HCT116 (cell line): ENCODE measurements around the gene MED26. TPM values are rescaled to one million over a fixed set of nuclear protein-coding genes. Genes with fewer than 3 reads are reported as not detected.

ENCODE experiments used
- ATAC-seq: fragments of 200-7000 bp; cut with Tn5 transposase; 2 replicates; pipeline ENCODE4 v1.9.1; 2020; ENCODE audit warnings: mild to moderate bottlenecking, moderate library complexity
- BruUV-seq: library from RNA; stranded (reverse); fragments of 400-500 nt; replicated peaks from 2 replicates; lab custom pipeline; 2021; lab: Mats Ljungman, UMichigan
- CTCF ChIA-PET: fragments of 300-600 bp; sonication (Branson Sonifier 250); formaldehyde crosslinking; loops from one replicate; lab custom pipeline; 2021; ENCODE audit warnings: antibody characterized with exemption; lab: Charles Lee
- POLR2A ChIA-PET: fragments of 300-600, 350-600 bp; sonication (Branson Sonifier 250); formaldehyde crosslinking; loops from one replicate; lab custom pipeline; 2021; ENCODE audit warnings: antibody characterized with exemption; lab: Charles Lee
- RAD21 ChIA-PET, 2 experiments: fragments of 300-600 bp; sonication (Branson Sonifier 250); formaldehyde crosslinking; loops; one replicate each; lab custom pipeline; 2023; ENCODE audit warnings: low total read pairs in 2 of 2; ENCODE audit not compliant: uncharacterized antibody in 2 of 2, unreplicated experiment in 2 of 2, low non-redundant PET in 1 of 2; lab: Charles Lee
- DNase-seq: peaks from one replicate; pipeline ENCODE4 v3.0.0-alpha.2; 2010; ENCODE audit warnings: low read depth, low spot score
- H2AFZ ChIP-seq: fragments of 200-600 bp; shearing (Covaris generic), sonication (generic); 2 replicates; pipeline ENCODE4 v1.6.1; 2017; ENCODE audit warnings: low read depth, mixed run types, mixed read lengths, antibody characterized with exemption, low read length; ENCODE audit not compliant: poor library complexity, severe bottlenecking
- H3K27ac ChIP-seq: 2 replicates; pipeline ENCODE4 v1.5.1; 2012; ENCODE audit warnings: low read depth, low read length
- H3K27me3 ChIP-seq: fragments of 200-600 bp; sonication (generic); 2 replicates; pipeline ENCODE4 v1.6.1; 2016; ENCODE audit warnings: mixed run types, low read length, mixed read lengths; ENCODE audit not compliant: insufficient read depth
- H3K36me3 ChIP-seq, 2 experiments: fragments of 200-500 bp in 1 of 2; fragments of 200-600 bp in 1 of 2; sonication (Bioruptor generic) in 1 of 2; sonication (generic) in 1 of 2; 2 replicates each; pipeline versions ENCODE4 v1.5.1 to v1.6.1; 2014 to 2016; ENCODE audit warnings: low read length in 2 of 2, inconsistent platforms in 1 of 2, mixed read lengths in 1 of 2, mixed run types in 1 of 2; ENCODE audit not compliant: insufficient read depth in 2 of 2, control insufficient read depth in 1 of 2
- H3K4me1 ChIP-seq, 2 experiments: fragments of 200-600 bp in 1 of 2; sonication (generic) in 1 of 2; 2 replicates each; pipeline versions ENCODE4 v1.5.1 to v1.6.1; 2012 to 2017; ENCODE audit warnings: low read length in 2 of 2, inconsistent platforms in 1 of 2, mild to moderate bottlenecking in 1 of 2, mixed read lengths in 1 of 2, mixed run types in 1 of 2, moderate library complexity in 1 of 2; ENCODE audit not compliant: insufficient read depth in 2 of 2, control insufficient read depth in 1 of 2
- H3K4me2 ChIP-seq: fragments of 200-600 bp; sonication (generic); 2 replicates; pipeline ENCODE4 v1.6.1; 2017; ENCODE audit warnings: mixed run types, low read length, mixed read lengths
- H3K4me3 ChIP-seq, 2 experiments: fragments of 200-600 bp in 1 of 2; sonication (generic) in 1 of 2; replicated peaks in 1 of 2; 2 replicates each; pipeline ENCODE4 v1.5.1; 2011 to 2016; ENCODE audit warnings: low read length in 2 of 2, control low read depth in 1 of 2, low read depth in 1 of 2, mild to moderate bottlenecking in 1 of 2, mixed read lengths in 1 of 2, mixed run types in 1 of 2
- H3K79me2 ChIP-seq: fragments of 200-600 bp; sonication (generic); 2 replicates; pipeline ENCODE4 v1.6.1; 2017; ENCODE audit warnings: mild to moderate bottlenecking, mixed run types, low read length, moderate library complexity, mixed read lengths; ENCODE audit not compliant: insufficient read depth
- H3K9ac ChIP-seq: fragments of 200-600 bp; sonication (generic); 2 replicates; pipeline ENCODE4 v1.6.1; 2016; ENCODE audit warnings: low read length, mixed read lengths
- H3K9me2 ChIP-seq: fragments of 200-600 bp; sonication (generic), shearing (Covaris generic); 2 replicates; pipeline ENCODE4 v1.6.1; 2017; ENCODE audit warnings: mixed run types, mild to moderate bottlenecking, moderate library complexity; ENCODE audit not compliant: insufficient read depth
- H3K9me3 ChIP-seq, 2 experiments: fragments of 200-500 bp in 1 of 2; fragments of 200-600 bp in 1 of 2; sonication (Bioruptor generic) in 1 of 2; sonication (generic) in 1 of 2; 2 replicates each; pipeline ENCODE4 v1.6.1; 2014 to 2017; ENCODE audit warnings: low read length in 2 of 2, mixed read lengths in 2 of 2, inconsistent platforms in 1 of 2, low read depth in 1 of 2, mild to moderate bottlenecking in 1 of 2, mixed run types in 1 of 2, moderate library complexity in 1 of 2; ENCODE audit not compliant: control insufficient read depth in 1 of 2, insufficient read depth in 1 of 2
- H4K20me1 ChIP-seq: fragments of 200-600 bp; sonication (generic), shearing (Covaris generic); 2 replicates; pipeline ENCODE4 v1.6.1; 2017; ENCODE audit warnings: mixed run types, mild to moderate bottlenecking, moderate library complexity; ENCODE audit not compliant: insufficient read depth
- CBX3 ChIP-seq: IDR thresholded peaks from 2 replicates; pipeline ENCODE4 v1.6.1; 2012; ENCODE audit warnings: low read depth
- CEBPB ChIP-seq: IDR thresholded peaks from 2 replicates; pipeline ENCODE4 v1.6.1; 2012; ENCODE audit warnings: low read depth
- EGR1 ChIP-seq: IDR thresholded peaks from 2 replicates; pipeline ENCODE4 v1.6.1; 2012; ENCODE audit warnings: low read depth
- ELF1 ChIP-seq: IDR thresholded peaks from 2 replicates; pipeline ENCODE4 v1.6.1; 2012; ENCODE audit warnings: low read depth, borderline replicate concordance
- EZH2 ChIP-seq: fragments of 200-600 bp; sonication (generic); IDR thresholded peaks from 2 replicates; pipeline ENCODE4 v1.6.1; 2017; ENCODE audit warnings: antibody characterized with exemption, mixed run types
- EZH2phosphoT487 ChIP-seq: fragments of 200-600 bp; IDR thresholded peaks from 2 replicates; pipeline ENCODE4 v1.6.1; 2018; ENCODE audit warnings: antibody characterized with exemption, borderline replicate concordance
- FOSL1 ChIP-seq: IDR thresholded peaks from 2 replicates; pipeline ENCODE4 v1.6.1; 2012; ENCODE audit warnings: low read depth
- JUND ChIP-seq: IDR thresholded peaks from 2 replicates; pipeline ENCODE4 v1.6.1; 2012
- MAX ChIP-seq: IDR thresholded peaks from 2 replicates; pipeline ENCODE4 v1.6.1; 2012
- POLR2A ChIP-seq: IDR thresholded peaks from 2 replicates; pipeline ENCODE4 v1.7.0; 2011; ENCODE audit warnings: borderline replicate concordance; ENCODE audit not compliant: insufficient read depth, insufficient read length; ENCODE audit errors: extremely low read depth
- POLR2AphosphoS5 ChIP-seq: IDR thresholded peaks from 2 replicates; pipeline ENCODE4 v1.6.1; 2011; ENCODE audit warnings: mild to moderate bottlenecking, low read depth, low read length, moderate library complexity
- SIN3A ChIP-seq: IDR thresholded peaks from 2 replicates; pipeline ENCODE4 v1.6.1; 2012; ENCODE audit warnings: low read depth
- SP1 ChIP-seq: IDR thresholded peaks from 2 replicates; pipeline ENCODE4 v1.6.1; 2012; ENCODE audit warnings: low read depth
- YY1 ChIP-seq: IDR thresholded peaks from 2 replicates; pipeline ENCODE4 v1.6.1; 2011; ENCODE audit warnings: low read length, low read depth, moderate library complexity, mild to moderate bottlenecking; ENCODE audit not compliant: insufficient replicate concordance; ENCODE audit errors: extremely low read depth
- ZFX ChIP-seq: fragments of 450-650 bp; IDR thresholded peaks from 2 replicates; pipeline ENCODE4 v1.6.1; 2017
- ZNF274 ChIP-seq: fragments of 200-500 bp; sonication (Bioruptor generic); IDR thresholded peaks from 2 replicates; pipeline ENCODE4 v1.6.1; 2014; ENCODE audit warnings: mild to moderate bottlenecking, low read depth, low read length, inconsistent platforms
- intact Hi-C: fragments of 100-400 bp; cut with micrococcal nuclease; formaldehyde crosslinking; loops from 2 replicates; pipeline ENCODE4 v1.10.0; 2022
- total RNA-seq: library from RNA; stranded (reverse); gene quantifications from one replicate; pipeline ENCODE4 v1.2.1, GENCODE V29; 2021; ENCODE audit not compliant: unreplicated experiment
- TF ChIP-seq, protein P1 (sequence below): IDR thresholded peaks from 2 replicates; pipeline ENCODE4 v1.6.1; 2011; ENCODE audit warnings: mild to moderate bottlenecking, low read length, moderate library complexity; ENCODE audit not compliant: insufficient replicate concordance; ENCODE audit errors: extremely low read depth
- TF ChIP-seq, protein P2 (sequence below): IDR thresholded peaks from 2 replicates; pipeline ENCODE4 v1.6.1; 2012; ENCODE audit warnings: low read depth
- TF ChIP-seq, protein P3 (sequence below), 3 experiments: fragments of 200-600 bp in 1 of 3; sonication (generic) in 1 of 3; IDR thresholded peaks in 2 of 3; conservative IDR thresholded peaks in 1 of 3; 2 replicates each; pipeline ENCODE4 v1.5.1; 2012 to 2017; ENCODE audit warnings: low read depth in 2 of 3, low read length in 2 of 3, antibody characterized with exemption in 1 of 3, borderline replicate concordance in 1 of 3, control low read depth in 1 of 3, mild to moderate bottlenecking in 1 of 3, mixed read lengths in 1 of 3, mixed run types in 1 of 3, moderate library complexity in 1 of 3; ENCODE audit not compliant: insufficient read depth in 1 of 3

MED26 gene
- total RNA-seq, 1 experiment from 2014 or later, result 13.3 TPM

DNA sequence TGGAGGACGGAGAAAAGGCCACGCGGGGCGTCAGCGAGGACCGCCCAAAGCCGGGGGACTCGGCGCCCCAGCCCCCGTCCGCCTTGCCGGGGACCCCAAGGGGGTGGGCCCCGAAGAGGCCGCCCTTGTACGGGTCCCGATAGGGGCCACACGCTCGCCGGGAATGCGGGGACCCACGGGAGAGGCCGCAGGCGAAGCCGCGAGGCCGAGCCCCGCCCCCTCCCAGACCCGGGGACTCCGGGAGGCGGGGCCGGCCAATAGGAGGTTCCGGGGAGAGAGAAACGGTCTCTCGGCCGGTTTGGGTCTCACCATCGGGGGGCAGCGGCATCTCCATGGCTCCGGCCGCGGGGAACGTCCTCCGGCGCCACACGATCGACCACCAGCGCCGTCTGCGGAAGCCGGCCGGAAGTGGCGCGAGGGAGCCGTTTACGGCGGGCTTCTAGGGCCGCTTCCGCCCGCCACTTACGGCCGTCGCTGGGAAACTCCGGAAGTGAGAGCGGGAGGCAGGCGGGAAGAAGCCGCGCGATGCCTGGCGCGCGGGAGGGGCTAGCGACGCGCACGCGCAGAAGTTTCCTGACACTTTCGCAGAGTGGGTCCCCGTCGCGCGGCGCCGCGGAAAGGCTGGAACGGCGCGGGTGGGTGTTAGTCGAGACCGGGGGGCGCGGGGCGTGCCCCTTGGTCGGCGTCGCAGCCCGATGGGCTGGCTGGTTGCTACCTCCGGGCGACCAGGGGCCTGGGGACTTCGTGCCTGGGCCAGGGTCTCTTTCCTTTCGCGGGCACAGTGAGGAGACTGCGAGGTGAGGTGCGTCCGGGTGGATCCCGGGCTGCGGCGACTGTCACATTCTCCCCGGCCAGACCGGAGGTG is 85.7 kb downstream of the MED26 start, which contains the start of gene CHERP:
Gene CHERP (minus strand): TSS at position 393 of the 865 bp plus-strand sequence. CDS start 59 bp downstream, at position 334.
- peaks cover 73% of the 10 kb centered on the region for H3K79me2 ChIP-seq
- peak within 1 kb of the TSS; percentile 96 for H3K9ac ChIP-seq
- POLR2A ChIA-PET, result no interaction called here
- RAD21 ChIA-PET, result no interaction called here
- CTCF ChIA-PET, result no interaction called here
- no peaks in the 10 kb centered on the region for H3K9me2 ChIP-seq
- intact Hi-C loops, result no loop called here
- BruUV-seq, result no TSS peak
- H3K36me3 ChIP-seq, result peaks cover 10 to 32% of the 10 kb centered on the region in 2 experiments
- DNase-seq (peak; percentile 83), ATAC-seq (peak; percentile 88)
- peak within 1 kb of the TSS; percentile 83 for H3K27ac ChIP-seq
- peak within 1 kb of the TSS; percentile 97 to 100 for H3K4me3 ChIP-seq
- H3K27me3 ChIP-seq, result no peaks in the 10 kb centered on the region
- no peaks in the 10 kb centered on the region for H3K9me3 ChIP-seq
- peaks cover 9 to 17% of the 10 kb centered on the region in 2 experiments for H3K4me1 ChIP-seq
- no peak within 1 kb of the TSS for H2AFZ ChIP-seq
- peak within 1 kb of the TSS; percentile 94 for H3K4me2 ChIP-seq
- peaks cover 17% of the 10 kb centered on the region; the same call in 1 of the 2 replicates for H4K20me1 ChIP-seq
- TF ChIP-seq, protein P1, sequence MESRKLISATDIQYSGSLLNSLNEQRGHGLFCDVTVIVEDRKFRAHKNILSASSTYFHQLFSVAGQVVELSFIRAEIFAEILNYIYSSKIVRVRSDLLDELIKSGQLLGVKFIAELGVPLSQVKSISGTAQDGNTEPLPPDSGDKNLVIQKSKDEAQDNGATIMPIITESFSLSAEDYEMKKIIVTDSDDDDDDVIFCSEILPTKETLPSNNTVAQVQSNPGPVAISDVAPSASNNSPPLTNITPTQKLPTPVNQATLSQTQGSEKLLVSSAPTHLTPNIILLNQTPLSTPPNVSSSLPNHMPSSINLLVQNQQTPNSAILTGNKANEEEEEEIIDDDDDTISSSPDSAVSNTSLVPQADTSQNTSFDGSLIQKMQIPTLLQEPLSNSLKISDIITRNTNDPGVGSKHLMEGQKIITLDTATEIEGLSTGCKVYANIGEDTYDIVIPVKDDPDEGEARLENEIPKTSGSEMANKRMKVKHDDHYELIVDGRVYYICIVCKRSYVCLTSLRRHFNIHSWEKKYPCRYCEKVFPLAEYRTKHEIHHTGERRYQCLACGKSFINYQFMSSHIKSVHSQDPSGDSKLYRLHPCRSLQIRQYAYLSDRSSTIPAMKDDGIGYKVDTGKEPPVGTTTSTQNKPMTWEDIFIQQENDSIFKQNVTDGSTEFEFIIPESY, result peak; percentile 93
- TF ChIP-seq, protein P2, sequence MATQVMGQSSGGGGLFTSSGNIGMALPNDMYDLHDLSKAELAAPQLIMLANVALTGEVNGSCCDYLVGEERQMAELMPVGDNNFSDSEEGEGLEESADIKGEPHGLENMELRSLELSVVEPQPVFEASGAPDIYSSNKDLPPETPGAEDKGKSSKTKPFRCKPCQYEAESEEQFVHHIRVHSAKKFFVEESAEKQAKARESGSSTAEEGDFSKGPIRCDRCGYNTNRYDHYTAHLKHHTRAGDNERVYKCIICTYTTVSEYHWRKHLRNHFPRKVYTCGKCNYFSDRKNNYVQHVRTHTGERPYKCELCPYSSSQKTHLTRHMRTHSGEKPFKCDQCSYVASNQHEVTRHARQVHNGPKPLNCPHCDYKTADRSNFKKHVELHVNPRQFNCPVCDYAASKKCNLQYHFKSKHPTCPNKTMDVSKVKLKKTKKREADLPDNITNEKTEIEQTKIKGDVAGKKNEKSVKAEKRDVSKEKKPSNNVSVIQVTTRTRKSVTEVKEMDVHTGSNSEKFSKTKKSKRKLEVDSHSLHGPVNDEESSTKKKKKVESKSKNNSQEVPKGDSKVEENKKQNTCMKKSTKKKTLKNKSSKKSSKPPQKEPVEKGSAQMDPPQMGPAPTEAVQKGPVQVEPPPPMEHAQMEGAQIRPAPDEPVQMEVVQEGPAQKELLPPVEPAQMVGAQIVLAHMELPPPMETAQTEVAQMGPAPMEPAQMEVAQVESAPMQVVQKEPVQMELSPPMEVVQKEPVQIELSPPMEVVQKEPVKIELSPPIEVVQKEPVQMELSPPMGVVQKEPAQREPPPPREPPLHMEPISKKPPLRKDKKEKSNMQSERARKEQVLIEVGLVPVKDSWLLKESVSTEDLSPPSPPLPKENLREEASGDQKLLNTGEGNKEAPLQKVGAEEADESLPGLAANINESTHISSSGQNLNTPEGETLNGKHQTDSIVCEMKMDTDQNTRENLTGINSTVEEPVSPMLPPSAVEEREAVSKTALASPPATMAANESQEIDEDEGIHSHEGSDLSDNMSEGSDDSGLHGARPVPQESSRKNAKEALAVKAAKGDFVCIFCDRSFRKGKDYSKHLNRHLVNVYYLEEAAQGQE, result no peak
- TF ChIP-seq CEBPB (no peak), MAX (peak; percentile 85), JUND (no peak), FOSL1 (no peak), ZNF274 (no peak), ZFX (peak; percentile 89; the same call in 1 of the 2 replicates), SP1 (no peak; the same call in 1 of the 2 replicates), YY1 (no peak), EGR1 (0 out of 2 replicates have a peak, but pooled peaks have one; percentile 22), POLR2AphosphoS5 (peak; percentile 91), ELF1 (no peak; the same call in 1 of the 2 replicates), EZH2phosphoT487 (no peak), CBX3 (no peak), POLR2A (peak; percentile 79), SIN3A (peak; percentile 78), EZH2 (no peak)
- TF ChIP-seq, protein P3, sequence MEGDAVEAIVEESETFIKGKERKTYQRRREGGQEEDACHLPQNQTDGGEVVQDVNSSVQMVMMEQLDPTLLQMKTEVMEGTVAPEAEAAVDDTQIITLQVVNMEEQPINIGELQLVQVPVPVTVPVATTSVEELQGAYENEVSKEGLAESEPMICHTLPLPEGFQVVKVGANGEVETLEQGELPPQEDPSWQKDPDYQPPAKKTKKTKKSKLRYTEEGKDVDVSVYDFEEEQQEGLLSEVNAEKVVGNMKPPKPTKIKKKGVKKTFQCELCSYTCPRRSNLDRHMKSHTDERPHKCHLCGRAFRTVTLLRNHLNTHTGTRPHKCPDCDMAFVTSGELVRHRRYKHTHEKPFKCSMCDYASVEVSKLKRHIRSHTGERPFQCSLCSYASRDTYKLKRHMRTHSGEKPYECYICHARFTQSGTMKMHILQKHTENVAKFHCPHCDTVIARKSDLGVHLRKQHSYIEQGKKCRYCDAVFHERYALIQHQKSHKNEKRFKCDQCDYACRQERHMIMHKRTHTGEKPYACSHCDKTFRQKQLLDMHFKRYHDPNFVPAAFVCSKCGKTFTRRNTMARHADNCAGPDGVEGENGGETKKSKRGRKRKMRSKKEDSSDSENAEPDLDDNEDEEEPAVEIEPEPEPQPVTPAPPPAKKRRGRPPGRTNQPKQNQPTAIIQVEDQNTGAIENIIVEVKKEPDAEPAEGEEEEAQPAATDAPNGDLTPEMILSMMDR (IDR thresholded peaks at IDR 0.05 in 2 of 3, conservative IDR thresholded peaks at IDR 0.05 in 1 of 3; ENCODE audit: borderline replicate concordance in 1 of 3, insufficient read depth in 1 of 3, low read depth in 2 of 3, low read length in 2 of 3), result no peak
